ENCODE results near the gene EFCAB13.

DNA sequence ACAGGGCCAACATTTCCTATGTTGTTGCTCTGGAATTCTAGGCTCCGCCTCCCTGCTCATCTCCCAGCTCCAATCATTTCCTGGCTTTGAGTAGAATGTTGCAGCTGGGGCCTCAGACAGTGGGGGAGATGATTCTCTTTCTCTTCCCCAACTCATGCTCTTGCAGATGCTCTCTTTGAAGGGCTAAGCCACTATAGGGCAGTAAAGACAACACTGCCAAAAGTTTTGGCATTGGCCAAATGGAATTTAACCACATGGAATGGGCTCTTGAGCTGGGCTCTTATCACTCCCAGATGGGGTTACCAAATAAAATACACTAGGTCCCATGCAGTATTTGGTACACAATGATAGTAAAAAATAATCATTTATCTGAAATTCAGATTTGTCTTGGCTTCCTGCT is 19.6 kb upstream of the EFCAB13 start:
- TF ChIP-seq, protein P1, sequence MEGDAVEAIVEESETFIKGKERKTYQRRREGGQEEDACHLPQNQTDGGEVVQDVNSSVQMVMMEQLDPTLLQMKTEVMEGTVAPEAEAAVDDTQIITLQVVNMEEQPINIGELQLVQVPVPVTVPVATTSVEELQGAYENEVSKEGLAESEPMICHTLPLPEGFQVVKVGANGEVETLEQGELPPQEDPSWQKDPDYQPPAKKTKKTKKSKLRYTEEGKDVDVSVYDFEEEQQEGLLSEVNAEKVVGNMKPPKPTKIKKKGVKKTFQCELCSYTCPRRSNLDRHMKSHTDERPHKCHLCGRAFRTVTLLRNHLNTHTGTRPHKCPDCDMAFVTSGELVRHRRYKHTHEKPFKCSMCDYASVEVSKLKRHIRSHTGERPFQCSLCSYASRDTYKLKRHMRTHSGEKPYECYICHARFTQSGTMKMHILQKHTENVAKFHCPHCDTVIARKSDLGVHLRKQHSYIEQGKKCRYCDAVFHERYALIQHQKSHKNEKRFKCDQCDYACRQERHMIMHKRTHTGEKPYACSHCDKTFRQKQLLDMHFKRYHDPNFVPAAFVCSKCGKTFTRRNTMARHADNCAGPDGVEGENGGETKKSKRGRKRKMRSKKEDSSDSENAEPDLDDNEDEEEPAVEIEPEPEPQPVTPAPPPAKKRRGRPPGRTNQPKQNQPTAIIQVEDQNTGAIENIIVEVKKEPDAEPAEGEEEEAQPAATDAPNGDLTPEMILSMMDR (IDR thresholded peaks at IDR 0.05; ENCODE audit: low read length), result no peak
- TF ChIP-seq EZH2 (optimal IDR thresholded peaks at IDR 0.05; ENCODE audit: low read depth, low read length) (no peak), EZH2phosphoT487 (IDR thresholded peaks at IDR 0.05; ENCODE audit: low read length) (no peak)

All from MM.1S (cell line).